ENCODE data around the gene OSTF1.

DNA sequence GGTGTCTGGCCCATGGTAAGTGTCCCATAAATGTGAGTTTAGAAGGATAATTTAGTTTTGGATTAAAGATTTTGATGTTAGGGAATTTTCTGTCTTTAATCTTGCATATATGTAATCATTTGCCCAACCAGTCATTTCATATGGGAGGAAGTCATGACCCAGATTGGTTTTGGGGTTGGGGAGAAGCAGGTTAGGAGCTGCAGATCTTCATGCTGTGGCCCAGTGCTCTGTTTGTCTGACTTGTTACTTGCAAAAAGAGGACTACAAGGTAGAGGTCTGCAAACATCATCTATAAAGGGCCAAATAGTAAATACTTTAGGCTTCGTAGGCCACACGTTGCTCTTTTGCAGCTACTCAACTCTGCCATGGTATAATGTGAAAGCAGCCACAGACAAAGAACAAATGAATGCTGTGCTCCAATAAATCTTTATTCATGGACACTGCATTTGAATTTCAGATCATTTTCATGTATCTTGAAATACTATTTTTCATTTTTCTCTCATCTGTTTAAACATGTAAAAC is 16.8 kb downstream of the OSTF1 start:
- TF ChIP-seq, protein P1, sequence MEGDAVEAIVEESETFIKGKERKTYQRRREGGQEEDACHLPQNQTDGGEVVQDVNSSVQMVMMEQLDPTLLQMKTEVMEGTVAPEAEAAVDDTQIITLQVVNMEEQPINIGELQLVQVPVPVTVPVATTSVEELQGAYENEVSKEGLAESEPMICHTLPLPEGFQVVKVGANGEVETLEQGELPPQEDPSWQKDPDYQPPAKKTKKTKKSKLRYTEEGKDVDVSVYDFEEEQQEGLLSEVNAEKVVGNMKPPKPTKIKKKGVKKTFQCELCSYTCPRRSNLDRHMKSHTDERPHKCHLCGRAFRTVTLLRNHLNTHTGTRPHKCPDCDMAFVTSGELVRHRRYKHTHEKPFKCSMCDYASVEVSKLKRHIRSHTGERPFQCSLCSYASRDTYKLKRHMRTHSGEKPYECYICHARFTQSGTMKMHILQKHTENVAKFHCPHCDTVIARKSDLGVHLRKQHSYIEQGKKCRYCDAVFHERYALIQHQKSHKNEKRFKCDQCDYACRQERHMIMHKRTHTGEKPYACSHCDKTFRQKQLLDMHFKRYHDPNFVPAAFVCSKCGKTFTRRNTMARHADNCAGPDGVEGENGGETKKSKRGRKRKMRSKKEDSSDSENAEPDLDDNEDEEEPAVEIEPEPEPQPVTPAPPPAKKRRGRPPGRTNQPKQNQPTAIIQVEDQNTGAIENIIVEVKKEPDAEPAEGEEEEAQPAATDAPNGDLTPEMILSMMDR (conservative IDR thresholded peaks at IDR 0.05; ENCODE audit: low read depth in 2 of 2) = no peak
- TF ChIP-seq EZH2 (IDR thresholded peaks at IDR 0.05; ENCODE audit: low read depth, unreplicated experiment) (no peak), ZNF331 (CRISPR knock-in tag; IDR thresholded peaks at IDR 0.05; ENCODE audit: low read depth) (no peak), POLR2AphosphoS5 (IDR thresholded peaks at IDR 0.05; ENCODE audit: low read depth) (no peak), EZH2phosphoT487 (IDR thresholded peaks at IDR 0.05; ENCODE audit: unreplicated experiment) (no peak), ETS1 (IDR thresholded peaks at IDR 0.05) (no peak)
- TF ChIP-seq, protein P2, sequence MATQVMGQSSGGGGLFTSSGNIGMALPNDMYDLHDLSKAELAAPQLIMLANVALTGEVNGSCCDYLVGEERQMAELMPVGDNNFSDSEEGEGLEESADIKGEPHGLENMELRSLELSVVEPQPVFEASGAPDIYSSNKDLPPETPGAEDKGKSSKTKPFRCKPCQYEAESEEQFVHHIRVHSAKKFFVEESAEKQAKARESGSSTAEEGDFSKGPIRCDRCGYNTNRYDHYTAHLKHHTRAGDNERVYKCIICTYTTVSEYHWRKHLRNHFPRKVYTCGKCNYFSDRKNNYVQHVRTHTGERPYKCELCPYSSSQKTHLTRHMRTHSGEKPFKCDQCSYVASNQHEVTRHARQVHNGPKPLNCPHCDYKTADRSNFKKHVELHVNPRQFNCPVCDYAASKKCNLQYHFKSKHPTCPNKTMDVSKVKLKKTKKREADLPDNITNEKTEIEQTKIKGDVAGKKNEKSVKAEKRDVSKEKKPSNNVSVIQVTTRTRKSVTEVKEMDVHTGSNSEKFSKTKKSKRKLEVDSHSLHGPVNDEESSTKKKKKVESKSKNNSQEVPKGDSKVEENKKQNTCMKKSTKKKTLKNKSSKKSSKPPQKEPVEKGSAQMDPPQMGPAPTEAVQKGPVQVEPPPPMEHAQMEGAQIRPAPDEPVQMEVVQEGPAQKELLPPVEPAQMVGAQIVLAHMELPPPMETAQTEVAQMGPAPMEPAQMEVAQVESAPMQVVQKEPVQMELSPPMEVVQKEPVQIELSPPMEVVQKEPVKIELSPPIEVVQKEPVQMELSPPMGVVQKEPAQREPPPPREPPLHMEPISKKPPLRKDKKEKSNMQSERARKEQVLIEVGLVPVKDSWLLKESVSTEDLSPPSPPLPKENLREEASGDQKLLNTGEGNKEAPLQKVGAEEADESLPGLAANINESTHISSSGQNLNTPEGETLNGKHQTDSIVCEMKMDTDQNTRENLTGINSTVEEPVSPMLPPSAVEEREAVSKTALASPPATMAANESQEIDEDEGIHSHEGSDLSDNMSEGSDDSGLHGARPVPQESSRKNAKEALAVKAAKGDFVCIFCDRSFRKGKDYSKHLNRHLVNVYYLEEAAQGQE (IDR thresholded peaks at IDR 0.05; ENCODE audit: unreplicated experiment) = no peak
